ENCODE measurements around the gene CATSPER3. TPM values are rescaled to one million over a fixed set of nuclear protein-coding genes. Genes with fewer than 3 reads are reported as not detected.

Gene CATSPER3
- total and polyA plus RNA-seq, 2 of the 13 experiments (the other 11 are each of a cell fraction or from before 2014, with no cell fraction given) = 0.33 to 0.37 TPM

DNA sequence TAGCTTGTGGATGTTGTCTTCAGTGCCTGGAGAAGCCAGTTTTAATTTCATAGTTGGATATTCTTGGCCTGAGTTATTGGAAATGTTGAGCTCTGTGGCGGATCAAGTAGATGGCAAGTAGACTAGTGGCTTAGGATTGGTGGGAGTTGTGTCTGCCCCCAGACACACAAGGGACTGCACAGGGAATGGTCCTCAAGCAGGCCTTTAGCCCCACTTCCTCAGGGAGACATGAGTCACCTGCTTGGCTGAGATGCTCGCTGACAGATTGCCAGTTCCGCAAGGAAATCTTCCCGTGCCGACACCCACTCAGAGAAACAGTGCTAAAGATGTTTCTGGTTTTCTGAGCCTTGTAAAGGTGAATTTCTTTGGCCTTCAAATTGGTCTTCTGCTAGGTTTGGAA lies 18.8 kb upstream of the CATSPER3 start:
- no peak overlapping the region for H3K4me2 ChIP-seq (ENCODE audit: low read depth, low read length)
- H3K9ac ChIP-seq (ENCODE audit: insufficient read depth, low read depth, low read length) = no peak overlapping the region
- no peak for FAIRE-seq
- H3K27me3 ChIP-seq (ENCODE audit: control insufficient read depth in 1 of 2, insufficient read depth in 2 of 2, low read length in 2 of 2) = no peaks in the 10 kb centered on the region
- H4K20me1 ChIP-seq (ENCODE audit: insufficient read depth, low read length) = no peaks in the 10 kb centered on the region
- peaks cover 2% of the 10 kb centered on the region for H3K9me3 ChIP-seq (ENCODE audit: low read length)
- intact Hi-C loops (cut with micrococcal nuclease; ENCODE audit: unreplicated experiment) = no loop called here
- no peaks in the 10 kb centered on the region for H3K4me1 ChIP-seq (ENCODE audit: insufficient read depth, low read length)
- in situ Hi-C loops (cut with HindIII; ENCODE audit: extremely low pct_ligation_motif_present, low pct_unique_long_range_greater_than_20kb) = no loop called here
- no peak for ATAC-seq
- POLR2A ChIA-PET = interaction anchor here (1.1 kb wide), 1 partner anchor 15 kb away, joined by 5 read pairs; no protein-coding TSS in a partner anchor
- no peak for DNase-seq (ENCODE audit: low spot score)
- no peaks in the 10 kb centered on the region for H3K79me2 ChIP-seq (ENCODE audit: insufficient read depth, low read length)
- no peak overlapping the region for H2AFZ ChIP-seq (ENCODE audit: low read length)
- H3K36me3 ChIP-seq (replicated peaks in 1 of 2; ENCODE audit: control insufficient read depth in 1 of 2, insufficient read depth in 2 of 2, low read length in 2 of 2) = no peaks in the 10 kb centered on the region; a peak in 1 of 5 replicates
- H3K4me3 ChIP-seq (replicated peaks in 1 of 3; ENCODE audit: insufficient read depth in 1 of 3, low read depth in 2 of 3, low read length in 3 of 3) = no peak overlapping the region
- TF ChIP-seq, protein P1, sequence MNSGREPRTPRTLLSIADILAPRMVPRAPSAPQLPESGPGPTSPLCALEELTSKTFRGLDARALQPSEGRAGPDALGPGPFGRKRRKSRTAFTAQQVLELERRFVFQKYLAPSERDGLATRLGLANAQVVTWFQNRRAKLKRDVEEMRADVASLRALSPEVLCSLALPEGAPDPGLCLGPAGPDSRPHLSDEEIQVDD (CRISPR knock-in tag; IDR thresholded peaks at IDR 0.05; ENCODE audit: borderline replicate concordance) = no peak
- TF ChIP-seq, protein P2, sequence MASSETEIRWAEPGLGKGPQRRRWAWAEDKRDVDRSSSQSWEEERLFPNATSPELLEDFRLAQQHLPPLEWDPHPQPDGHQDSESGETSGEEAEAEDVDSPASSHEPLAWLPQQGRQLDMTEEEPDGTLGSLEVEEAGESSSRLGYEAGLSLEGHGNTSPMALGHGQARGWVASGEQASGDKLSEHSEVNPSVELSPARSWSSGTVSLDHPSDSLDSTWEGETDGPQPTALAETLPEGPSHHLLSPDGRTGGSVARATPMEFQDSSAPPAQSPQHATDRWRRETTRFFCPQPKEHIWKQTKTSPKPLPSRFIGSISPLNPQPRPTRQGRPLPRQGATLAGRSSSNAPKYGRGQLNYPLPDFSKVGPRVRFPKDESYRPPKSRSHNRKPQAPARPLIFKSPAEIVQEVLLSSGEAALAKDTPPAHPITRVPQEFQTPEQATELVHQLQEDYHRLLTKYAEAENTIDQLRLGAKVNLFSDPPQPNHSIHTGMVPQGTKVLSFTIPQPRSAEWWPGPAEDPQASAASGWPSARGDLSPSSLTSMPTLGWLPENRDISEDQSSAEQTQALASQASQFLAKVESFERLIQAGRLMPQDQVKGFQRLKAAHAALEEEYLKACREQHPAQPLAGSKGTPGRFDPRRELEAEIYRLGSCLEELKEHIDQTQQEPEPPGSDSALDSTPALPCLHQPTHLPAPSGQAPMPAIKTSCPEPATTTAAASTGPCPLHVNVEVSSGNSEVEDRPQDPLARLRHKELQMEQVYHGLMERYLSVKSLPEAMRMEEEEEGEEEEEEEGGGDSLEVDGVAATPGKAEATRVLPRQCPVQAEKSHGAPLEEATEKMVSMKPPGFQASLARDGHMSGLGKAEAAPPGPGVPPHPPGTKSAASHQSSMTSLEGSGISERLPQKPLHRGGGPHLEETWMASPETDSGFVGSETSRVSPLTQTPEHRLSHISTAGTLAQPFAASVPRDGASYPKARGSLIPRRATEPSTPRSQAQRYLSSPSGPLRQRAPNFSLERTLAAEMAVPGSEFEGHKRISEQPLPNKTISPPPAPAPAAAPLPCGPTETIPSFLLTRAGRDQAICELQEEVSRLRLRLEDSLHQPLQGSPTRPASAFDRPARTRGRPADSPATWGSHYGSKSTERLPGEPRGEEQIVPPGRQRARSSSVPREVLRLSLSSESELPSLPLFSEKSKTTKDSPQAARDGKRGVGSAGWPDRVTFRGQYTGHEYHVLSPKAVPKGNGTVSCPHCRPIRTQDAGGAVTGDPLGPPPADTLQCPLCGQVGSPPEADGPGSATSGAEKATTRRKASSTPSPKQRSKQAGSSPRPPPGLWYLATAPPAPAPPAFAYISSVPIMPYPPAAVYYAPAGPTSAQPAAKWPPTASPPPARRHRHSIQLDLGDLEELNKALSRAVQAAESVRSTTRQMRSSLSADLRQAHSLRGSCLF (CRISPR knock-in tag; IDR thresholded peaks at IDR 0.05; ENCODE audit: borderline replicate concordance) = no peak
- TF ChIP-seq, protein P3, sequence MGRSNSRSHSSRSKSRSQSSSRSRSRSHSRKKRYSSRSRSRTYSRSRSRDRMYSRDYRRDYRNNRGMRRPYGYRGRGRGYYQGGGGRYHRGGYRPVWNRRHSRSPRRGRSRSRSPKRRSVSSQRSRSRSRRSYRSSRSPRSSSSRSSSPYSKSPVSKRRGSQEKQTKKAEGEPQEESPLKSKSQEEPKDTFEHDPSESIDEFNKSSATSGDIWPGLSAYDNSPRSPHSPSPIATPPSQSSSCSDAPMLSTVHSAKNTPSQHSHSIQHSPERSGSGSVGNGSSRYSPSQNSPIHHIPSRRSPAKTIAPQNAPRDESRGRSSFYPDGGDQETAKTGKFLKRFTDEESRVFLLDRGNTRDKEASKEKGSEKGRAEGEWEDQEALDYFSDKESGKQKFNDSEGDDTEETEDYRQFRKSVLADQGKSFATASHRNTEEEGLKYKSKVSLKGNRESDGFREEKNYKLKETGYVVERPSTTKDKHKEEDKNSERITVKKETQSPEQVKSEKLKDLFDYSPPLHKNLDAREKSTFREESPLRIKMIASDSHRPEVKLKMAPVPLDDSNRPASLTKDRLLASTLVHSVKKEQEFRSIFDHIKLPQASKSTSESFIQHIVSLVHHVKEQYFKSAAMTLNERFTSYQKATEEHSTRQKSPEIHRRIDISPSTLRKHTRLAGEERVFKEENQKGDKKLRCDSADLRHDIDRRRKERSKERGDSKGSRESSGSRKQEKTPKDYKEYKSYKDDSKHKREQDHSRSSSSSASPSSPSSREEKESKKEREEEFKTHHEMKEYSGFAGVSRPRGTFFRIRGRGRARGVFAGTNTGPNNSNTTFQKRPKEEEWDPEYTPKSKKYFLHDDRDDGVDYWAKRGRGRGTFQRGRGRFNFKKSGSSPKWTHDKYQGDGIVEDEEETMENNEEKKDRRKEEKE (IDR thresholded peaks at IDR 0.05) = no peak
- TF ChIP-seq MXI1 (IDR thresholded peaks at IDR 0.05; ENCODE audit: borderline replicate concordance, low read depth, low read length) (no peak), TSC22D2 (CRISPR knock-in tag; IDR thresholded peaks at IDR 0.05; ENCODE audit: borderline replicate concordance) (no peak), TARDBP (CRISPR knock-in tag; IDR thresholded peaks at IDR 0.05) (no peak), SNRNP70 (IDR thresholded peaks at IDR 0.05; ENCODE audit: low read depth, low read length) (no peak), NCOR1 (IDR thresholded peaks at IDR 0.05; ENCODE audit: borderline replicate concordance, low read length) (no peak), BHLHE40 (IDR thresholded peaks at IDR 0.05; ENCODE audit: low read length) (no peak), ZNF326 (CRISPR knock-in tag; IDR thresholded peaks at IDR 0.05; ENCODE audit: borderline replicate concordance) (no peak), ZSCAN12 (CRISPR knock-in tag; IDR thresholded peaks at IDR 0.05) (no peak), ZNF564 (CRISPR knock-in tag; IDR thresholded peaks at IDR 0.05) (no peak)
- BruUV-seq (replicated peaks) = no TSS peak
- WGBS (ENCODE audit: low lambda C conversion rate) = 94% methylated on average over 2 of the region's 5 CpGs
- H3K27ac ChIP-seq (ENCODE audit: extremely low read length, insufficient read depth, low read length) = no peak overlapping the region
- CTCF ChIA-PET (ENCODE audit: low intra/inter-chr PET ratio, low total read pairs) = no interaction called here
